ENCODE data around the gene EPHA1.
"Not testable (repeated sequence)": the region's sequence is repeated elsewhere in the genome, so short reads cannot be mapped to it uniquely, and the experiment has no call there.

The EPHA1 gene

GRCh38 chr7:143402233-143402632 is 6.4 kb downstream of the EPHA1 start:
- not testable (repeated sequence) for DNase-seq (ENCODE audit: low spot score)

DNA sequence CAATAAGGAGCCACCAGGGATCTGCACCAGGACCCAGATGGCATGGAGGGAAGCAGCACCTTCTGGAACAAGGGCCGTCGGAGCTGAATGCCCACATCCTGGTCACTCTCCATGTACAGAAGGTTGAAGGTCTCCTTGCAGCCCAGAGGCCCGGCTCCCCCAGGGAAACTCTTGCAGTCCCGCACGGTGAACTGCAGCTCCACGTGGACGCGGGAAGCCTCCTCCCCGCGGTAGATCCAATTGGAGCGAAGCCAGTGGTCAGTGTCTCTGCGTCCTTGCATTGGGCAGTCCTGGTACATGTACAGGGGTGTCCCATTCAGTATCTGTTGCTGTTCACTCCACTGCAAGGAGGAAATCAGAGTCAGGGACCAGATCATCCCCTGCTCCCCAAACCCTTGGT is 7.4 kb downstream of the EPHA1 start:
- DNase-seq (ENCODE audit: low spot score): no peak

- no peak for DNase-seq (ENCODE audit: low spot score)
Observed at GRCh38 chr7:143399642-143400041, 9.0 kb downstream of the EPHA1 start.

- DNase-seq (ENCODE audit: low spot score): no peak
Observed at GRCh38 chr7:143399151-143399550, 9.5 kb downstream of the EPHA1 start.

GRCh38 chr7:143398616-143399015 is 10.0 kb downstream of the EPHA1 start:
- DNase-seq (ENCODE audit: low spot score): no peak

DNA sequence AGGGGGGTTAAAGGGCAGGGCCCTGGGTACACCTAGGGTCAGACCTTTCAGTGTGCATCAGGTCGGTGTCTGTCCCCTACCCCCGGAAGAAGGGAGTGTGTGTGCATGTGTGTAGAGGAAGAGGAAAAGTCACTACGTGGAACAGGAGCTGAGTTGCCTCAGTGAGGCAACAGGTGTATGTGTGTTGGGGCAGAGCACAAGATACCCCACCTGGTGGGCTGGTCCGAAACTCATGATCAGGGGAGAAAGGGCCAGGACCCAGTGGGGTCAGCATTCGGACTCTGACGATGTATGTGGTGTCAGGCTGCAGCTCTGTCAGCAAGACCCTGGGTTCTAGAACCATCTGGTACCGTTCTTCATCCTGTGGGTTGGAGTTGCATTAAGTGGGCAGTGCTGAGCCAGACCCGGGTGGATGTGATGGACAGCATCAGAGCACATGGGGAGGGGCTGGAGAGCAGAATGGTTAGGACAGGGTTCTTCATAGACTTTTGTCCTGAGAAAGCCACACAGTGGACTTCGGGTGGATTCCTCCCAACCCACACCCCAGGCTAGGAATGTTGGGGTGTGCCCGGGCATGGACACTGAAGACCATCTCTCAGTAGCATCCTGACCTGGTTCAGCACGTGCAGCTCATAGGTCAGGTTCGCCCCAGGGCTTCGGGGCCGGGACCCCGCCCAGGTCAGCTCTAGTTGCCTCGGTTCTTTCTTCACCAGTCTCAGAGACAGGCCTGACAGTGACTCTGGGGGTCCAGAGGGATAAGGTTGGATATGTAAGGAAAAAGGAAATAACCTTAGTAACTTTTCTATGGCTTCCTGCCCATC is 10.7 kb downstream of the EPHA1 start:
- DNase-seq (ENCODE audit: low spot score): no peak

DNA sequence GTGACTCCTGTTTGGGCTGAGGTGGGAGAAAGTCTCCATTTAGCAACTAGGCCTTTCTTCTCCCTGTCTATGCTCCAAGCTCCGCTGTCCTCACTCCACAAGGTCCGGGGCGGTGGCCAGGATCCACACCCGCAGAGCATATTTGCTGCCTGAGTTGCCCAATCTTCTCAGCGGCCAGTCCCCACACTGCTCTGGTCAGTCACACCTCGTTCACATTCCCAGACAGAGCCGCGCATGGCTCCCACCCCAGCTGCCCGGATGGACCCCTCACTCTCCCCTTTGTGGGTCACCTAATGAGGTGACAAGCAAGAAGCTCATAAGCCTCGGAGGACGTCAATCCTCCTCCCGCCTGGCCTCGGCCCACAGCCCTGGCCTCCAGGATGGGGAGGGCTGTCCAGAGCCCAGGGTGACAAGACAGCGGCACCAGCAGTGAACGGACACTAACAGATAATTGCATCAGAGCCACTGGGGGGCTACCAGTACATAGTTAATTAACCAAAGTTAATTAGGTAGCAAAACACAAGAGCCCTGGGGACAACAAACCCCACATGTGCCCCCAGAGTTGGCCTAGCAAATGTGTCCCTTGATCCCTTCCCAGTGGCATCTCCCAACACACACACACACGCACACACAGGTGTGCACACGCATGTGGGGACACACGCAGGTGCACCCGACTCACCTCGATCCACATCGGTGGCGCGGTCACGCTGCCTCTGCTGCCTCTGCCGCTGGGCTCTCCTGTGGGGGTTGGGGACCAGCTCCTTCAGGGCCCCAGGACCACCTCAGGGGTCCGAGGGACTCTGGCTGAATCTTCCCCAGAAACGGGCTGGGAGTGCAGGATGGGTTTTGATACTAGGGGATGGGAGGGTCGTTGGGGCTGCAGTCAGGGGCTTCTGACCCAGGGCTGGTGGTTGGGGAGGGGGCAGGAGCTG is 11.8 kb downstream of the EPHA1 start:
- DNase-seq (ENCODE audit: low spot score): peak; percentile 68

- DNase-seq (ENCODE audit: low spot score): no peak
Observed at GRCh38 chr7:143396182-143396581, 12.5 kb downstream of the EPHA1 start.

GRCh38 chr7:143395187-143396149 is 13.2 kb downstream of the EPHA1 start:
- DNase-seq (ENCODE audit: low spot score): peak; percentile 89

GRCh38 chr7:143394777-143395176 is 13.9 kb downstream of the EPHA1 start:
- no peak for DNase-seq (ENCODE audit: low spot score)

GRCh38 chr7:143394068-143394467 is 14.6 kb downstream of the EPHA1 start:
- no peak for DNase-seq (ENCODE audit: low spot score)

GRCh38 chr7:143393267-143394041 is 15.2 kb downstream of the EPHA1 start:
- peak; percentile 76 for DNase-seq (ENCODE audit: low spot score)

DNA sequence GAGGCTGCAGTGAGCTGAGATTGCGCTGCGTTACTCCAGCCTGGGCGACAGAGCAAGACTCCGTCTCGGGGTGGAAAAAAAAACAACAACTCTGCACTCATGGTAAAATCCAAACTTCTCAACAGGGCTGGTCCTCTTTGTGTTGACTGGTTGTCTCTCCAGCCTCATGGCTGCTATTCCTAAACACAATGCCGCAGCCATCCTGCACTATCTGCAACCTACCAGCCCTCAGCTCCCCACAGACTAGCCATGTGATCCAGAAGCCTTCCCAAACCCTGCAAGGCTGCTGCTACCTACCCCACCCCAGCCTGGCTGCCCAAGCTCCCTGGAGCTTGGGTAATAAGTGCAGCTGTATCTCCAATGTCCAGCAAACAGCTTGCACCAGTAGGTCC is 15.8 kb downstream of the EPHA1 start:
- DNase-seq (ENCODE audit: low spot score): no peak

DNA sequence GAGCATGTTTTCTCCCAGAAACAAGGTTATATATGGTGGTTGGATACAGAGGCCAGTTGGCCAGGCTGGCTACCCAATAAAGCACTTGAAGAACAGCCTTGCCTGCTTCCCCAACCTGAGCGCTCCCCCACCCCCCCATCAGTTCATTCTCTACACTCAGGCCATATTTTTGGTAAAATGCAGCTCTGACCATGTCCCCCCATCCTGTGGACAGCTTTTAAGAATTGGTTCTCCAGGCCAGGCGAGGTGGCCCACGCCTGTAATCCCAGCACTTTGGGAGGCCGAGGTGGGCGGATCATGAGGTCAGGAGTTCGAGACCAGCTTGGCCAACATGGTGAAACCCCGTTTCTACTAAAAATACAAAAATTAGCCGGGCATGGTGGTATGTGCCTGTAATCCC is 16.2 kb downstream of the EPHA1 start:
- DNase-seq (ENCODE audit: low spot score): not testable (repeated sequence)

- no peak for DNase-seq (ENCODE audit: low spot score)
Observed at GRCh38 chr7:143391462-143392404, 16.9 kb downstream of the EPHA1 start.

- DNase-seq (ENCODE audit: low spot score): no peak
Observed at GRCh38 chr7:143390773-143391317, 17.8 kb downstream of the EPHA1 start.

- DNase-seq (ENCODE audit: low spot score): no peak
Observed at GRCh38 chr7:143390104-143390772, 18.4 kb downstream of the EPHA1 start.

GRCh38 chr7:143389316-143390103 is 19.1 kb downstream of the EPHA1 start:
- no peak for DNase-seq (ENCODE audit: low spot score)

Measured in HuH-7 (cell line).